VCaP (cell line): ENCODE data around the gene STK38L.

Experiments used
- H3K27ac ChIP-seq: fragments of 450-650 bp; 2 replicates; pipeline ENCODE4 v1.5.1; 2017
- TF ChIP-seq, protein P1 (sequence below): fragments of 450-650 bp; conservative IDR thresholded peaks from 2 replicates; pipeline ENCODE4 v1.5.1; 2017; ENCODE audit warnings: mild to moderate bottlenecking, moderate library complexity

Gene STK38L

DNA sequence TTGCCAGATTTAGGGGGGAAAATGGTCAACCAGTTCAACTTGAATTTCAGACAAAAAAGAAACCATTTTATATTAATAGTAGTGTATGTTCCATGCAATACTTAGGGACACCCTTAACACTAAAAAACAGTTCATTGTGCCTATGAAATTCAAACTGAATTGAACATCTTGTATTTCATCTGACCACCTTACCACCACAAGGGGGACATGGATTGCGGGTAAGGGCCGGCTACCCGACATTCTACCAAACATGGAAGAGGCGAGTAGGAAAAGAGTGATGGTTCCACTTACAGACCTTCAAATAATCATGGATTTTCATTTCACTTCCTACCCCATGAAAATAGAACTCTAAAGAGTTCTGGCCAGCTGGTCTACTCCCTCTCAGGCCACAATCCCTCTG, 10.3 kb upstream of the STK38L start:
- H3K27ac ChIP-seq = no peak overlapping the region
- TF ChIP-seq, protein P1, sequence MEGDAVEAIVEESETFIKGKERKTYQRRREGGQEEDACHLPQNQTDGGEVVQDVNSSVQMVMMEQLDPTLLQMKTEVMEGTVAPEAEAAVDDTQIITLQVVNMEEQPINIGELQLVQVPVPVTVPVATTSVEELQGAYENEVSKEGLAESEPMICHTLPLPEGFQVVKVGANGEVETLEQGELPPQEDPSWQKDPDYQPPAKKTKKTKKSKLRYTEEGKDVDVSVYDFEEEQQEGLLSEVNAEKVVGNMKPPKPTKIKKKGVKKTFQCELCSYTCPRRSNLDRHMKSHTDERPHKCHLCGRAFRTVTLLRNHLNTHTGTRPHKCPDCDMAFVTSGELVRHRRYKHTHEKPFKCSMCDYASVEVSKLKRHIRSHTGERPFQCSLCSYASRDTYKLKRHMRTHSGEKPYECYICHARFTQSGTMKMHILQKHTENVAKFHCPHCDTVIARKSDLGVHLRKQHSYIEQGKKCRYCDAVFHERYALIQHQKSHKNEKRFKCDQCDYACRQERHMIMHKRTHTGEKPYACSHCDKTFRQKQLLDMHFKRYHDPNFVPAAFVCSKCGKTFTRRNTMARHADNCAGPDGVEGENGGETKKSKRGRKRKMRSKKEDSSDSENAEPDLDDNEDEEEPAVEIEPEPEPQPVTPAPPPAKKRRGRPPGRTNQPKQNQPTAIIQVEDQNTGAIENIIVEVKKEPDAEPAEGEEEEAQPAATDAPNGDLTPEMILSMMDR = no peak

DNA sequence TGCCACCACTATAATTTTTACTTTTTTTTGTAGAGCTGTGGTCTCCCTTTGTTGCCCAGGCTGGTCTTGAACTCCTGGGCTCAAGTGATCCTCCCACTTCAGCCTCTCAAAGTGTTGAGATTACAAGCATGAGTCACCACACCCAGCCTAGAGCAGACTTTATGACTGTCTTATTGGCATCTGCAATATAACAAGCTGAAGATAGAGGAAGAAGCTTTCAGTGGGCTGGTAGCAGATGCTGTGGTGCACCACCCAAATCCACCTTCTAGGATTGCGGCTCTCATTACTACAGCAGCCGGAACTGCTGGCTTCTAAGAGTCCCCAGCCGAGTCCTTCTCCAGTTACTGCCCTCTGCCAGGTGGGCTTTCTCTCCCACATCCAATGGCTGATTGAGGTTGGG, 7.6 kb upstream of the STK38L start:
- TF ChIP-seq, protein P1 = no peak

DNA sequence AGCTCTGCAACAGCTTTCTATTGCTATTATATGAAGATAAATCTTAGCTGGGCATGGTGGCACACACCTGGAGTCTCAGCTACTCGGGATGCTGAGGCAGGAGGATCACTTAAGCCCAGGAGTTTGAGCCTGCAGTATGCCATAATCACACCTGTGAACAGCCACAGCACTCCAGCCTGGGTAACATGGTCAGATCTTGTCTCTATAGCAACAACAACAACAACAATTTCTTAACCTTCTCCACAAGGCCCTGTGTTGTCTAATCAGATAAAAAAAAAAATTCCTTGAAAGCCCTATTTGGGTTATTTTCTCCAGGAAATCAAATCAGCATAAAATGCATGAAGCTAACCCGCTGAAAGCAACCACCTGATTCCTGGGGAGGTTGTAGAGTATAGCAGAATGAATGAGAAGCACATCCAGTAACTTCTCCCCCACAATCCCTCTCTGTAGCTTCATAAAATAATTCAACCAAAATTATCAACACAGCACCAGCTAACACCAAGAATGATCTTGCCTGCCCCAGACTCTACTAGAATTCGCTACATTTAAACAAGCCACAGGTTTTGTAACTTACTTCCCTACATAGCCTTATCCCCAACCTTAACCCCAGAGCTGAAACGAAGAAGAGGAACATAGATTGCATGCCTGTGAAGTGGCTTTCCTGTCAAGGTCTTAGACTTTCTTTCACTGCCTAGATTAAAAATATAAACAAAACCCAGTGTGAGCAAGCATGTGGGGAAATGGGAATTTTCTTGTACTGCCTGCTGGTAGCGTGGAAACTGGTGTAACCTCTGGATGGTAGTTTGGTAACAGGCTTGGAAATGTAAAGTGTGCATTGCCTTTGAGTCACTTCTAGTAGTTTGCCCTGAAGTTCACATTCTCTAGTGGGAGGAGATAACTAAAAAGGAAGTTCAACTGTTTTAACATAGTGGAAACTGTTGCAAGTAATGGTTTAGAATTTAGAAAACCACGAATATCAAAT, 6.0 kb upstream of the STK38L start:
- TF ChIP-seq, protein P1 = no peak
- H3K27ac ChIP-seq = no peak overlapping the region

More for the DNA sequence above, 7.6 kb upstream of the STK38L start:
- H3K27ac ChIP-seq = no peak overlapping the region

DNA sequence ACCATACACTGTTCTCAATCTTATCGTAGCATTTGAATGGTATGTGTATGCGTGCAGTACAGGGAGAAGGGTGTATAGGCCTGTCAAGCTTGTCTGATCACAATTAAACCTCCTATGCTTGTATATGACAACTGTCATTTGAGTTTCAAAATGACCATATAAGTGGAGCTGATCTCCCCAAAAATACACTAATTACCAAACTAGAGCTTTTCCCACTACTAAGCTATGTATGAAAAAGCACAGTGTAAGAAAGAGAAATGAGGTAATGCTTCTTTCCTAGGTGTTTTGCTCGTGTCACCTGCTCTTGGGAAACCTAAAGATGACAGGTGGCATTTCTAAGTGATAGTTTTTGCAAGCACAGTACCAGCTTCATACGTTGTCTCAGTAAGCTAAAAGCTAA, 1.1 kb upstream of the STK38L start:
- no peak overlapping the region for H3K27ac ChIP-seq
- TF ChIP-seq, protein P1 = no peak

DNA sequence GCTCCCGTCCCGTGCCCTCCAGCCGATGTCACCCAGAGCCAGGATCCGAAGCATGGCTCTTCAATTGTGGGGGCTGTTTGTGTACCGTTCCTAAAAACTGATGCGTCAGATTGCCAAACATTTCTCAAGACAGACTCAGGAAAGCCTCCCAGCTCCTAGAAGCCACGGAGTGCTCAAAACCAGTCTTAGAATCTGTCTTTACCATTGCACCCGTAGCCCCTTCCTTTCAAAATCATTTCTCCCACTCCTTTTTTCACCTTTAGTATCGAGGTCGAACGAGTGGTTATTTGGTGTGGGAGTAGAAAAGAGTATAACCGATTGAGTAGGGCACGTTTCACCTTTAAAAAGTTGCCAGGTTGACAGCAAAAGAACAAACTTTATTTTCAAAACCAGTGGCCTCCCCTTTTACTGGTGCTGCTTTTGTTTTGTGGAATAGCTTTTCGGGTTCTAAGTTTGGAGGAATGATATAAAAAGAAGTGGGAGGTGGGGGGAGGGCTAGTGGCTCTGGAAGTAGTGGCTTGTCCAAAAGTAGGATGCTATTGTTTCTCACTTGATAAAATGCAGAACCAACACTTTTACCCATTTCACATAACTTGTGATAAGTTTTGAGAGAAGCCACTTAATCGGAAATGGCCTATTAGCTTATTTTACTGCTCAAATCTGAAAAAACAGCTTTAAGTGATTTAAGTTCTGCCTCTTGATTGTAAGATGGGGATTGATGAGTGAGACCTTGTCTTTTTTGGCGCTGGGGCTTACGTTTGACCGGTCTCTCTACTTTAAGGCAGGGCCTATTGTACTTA, 803 bp downstream of the STK38L start:
- TF ChIP-seq, protein P1 = no peak; the same call in 1 of the 2 replicates

DNA sequence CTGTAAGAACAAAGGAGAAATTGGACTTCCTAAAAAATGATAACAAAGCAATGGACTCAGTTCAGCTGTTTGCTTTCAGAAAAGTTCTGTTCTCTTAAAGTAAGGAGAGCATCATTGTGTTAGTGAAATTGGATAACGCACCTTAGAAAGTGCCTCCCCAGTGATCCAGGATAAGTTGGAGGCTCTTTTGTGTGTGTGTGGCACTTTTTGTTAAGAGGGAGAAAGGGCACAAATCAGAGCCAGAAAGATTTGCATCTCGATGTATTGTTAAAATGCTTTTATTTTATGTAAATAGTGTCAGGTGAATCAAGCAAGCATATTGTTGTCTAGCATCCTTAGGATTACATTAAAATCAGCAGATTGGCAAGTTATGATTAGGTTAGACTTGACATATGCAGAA, 2.1 kb downstream of the STK38L start:
- TF ChIP-seq, protein P1 = no peak
- H3K27ac ChIP-seq = no peak overlapping the region

More for the DNA sequence above, 803 bp downstream of the STK38L start:
- H3K27ac ChIP-seq = peak overlapping the region; percentile 83

DNA sequence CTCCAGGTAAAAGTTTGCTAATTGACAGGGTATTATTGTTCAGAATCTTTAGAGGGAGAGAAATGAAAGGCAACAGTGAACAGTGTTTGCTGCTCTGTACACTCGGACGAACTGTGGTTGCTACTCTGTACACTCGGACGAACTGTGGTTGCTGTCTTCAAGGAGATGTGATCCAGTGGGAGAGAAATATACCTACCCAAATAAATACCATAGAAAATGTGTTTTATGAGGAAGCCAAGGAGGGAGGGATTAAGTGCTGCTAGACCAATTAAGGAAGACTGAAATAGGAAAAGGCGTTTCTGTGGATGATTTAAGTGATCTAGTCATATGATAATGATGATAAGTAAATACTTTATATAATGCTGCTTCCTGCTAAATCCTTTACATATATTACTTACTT, 2.7 kb downstream of the STK38L start:
- no peak overlapping the region for H3K27ac ChIP-seq
- TF ChIP-seq, protein P1 = no peak
